ENCODE data around the gene CUX1.

DNA sequence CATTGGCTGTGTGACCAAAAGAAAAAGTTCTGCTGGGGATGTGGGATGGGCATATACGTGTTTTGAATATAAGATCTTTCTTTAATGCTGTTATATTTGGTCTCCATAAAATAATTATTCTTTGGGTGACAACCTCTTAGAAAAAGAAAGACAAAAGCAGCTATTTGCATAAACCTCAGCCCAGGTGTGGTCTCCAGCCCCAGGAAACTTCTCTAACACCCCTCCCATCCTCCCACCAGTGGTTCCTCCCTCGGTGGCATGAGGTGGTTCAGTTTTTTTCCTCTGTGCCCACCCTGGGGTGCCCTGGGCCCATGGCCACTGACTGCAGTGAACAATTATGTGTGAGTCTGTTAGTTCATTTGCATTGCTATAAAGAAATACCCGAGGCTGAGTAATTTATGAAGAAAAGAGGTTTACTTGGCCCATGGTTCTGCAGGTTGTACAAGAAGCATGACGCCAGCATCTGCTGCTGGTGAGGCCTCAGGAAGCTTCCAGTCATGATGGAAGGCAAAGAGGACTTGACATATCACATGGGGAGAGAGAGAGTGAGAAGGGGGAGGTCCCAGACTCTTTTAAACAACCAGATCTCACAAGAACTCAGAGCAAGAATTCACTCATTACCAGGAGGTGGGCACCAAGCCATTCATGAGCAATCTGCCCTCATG is 165.9 kb downstream of the CUX1 start:
- TF ChIP-seq, protein P1, sequence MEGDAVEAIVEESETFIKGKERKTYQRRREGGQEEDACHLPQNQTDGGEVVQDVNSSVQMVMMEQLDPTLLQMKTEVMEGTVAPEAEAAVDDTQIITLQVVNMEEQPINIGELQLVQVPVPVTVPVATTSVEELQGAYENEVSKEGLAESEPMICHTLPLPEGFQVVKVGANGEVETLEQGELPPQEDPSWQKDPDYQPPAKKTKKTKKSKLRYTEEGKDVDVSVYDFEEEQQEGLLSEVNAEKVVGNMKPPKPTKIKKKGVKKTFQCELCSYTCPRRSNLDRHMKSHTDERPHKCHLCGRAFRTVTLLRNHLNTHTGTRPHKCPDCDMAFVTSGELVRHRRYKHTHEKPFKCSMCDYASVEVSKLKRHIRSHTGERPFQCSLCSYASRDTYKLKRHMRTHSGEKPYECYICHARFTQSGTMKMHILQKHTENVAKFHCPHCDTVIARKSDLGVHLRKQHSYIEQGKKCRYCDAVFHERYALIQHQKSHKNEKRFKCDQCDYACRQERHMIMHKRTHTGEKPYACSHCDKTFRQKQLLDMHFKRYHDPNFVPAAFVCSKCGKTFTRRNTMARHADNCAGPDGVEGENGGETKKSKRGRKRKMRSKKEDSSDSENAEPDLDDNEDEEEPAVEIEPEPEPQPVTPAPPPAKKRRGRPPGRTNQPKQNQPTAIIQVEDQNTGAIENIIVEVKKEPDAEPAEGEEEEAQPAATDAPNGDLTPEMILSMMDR (IDR thresholded peaks at IDR 0.05; ENCODE audit: insufficient read depth, low read length), result no peak
- TF ChIP-seq, protein P2, sequence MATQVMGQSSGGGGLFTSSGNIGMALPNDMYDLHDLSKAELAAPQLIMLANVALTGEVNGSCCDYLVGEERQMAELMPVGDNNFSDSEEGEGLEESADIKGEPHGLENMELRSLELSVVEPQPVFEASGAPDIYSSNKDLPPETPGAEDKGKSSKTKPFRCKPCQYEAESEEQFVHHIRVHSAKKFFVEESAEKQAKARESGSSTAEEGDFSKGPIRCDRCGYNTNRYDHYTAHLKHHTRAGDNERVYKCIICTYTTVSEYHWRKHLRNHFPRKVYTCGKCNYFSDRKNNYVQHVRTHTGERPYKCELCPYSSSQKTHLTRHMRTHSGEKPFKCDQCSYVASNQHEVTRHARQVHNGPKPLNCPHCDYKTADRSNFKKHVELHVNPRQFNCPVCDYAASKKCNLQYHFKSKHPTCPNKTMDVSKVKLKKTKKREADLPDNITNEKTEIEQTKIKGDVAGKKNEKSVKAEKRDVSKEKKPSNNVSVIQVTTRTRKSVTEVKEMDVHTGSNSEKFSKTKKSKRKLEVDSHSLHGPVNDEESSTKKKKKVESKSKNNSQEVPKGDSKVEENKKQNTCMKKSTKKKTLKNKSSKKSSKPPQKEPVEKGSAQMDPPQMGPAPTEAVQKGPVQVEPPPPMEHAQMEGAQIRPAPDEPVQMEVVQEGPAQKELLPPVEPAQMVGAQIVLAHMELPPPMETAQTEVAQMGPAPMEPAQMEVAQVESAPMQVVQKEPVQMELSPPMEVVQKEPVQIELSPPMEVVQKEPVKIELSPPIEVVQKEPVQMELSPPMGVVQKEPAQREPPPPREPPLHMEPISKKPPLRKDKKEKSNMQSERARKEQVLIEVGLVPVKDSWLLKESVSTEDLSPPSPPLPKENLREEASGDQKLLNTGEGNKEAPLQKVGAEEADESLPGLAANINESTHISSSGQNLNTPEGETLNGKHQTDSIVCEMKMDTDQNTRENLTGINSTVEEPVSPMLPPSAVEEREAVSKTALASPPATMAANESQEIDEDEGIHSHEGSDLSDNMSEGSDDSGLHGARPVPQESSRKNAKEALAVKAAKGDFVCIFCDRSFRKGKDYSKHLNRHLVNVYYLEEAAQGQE (IDR thresholded peaks at IDR 0.05; ENCODE audit: insufficient replicate concordance, low read depth), result no peak

Measured in HL-60 (cell line).